Fibroblast of skin of left quadriceps (primary cell): ENCODE measurements around the gene DKKL1.
"Not testable (repeated sequence)": the region's sequence is repeated elsewhere in the genome, so short reads cannot be mapped to it uniquely, and the experiment has no call there.

Experiments used
- DNase-seq, 2 experiments: peaks; one replicate each; pipeline ENCODE4 v3.0.0-alpha.2; 2013; ENCODE audit warnings: low read depth in 2 of 2

Gene DKKL1

GRCh38 chr19:49363268-49364082 lies at the start of gene DKKL1:
Gene DKKL1, plus strand, starts transcription at chr19:49363877. Its CDS starts 122 bp downstream, at chr19:49363999.
- DNase-seq, result peak; percentile 98

- no peak for DNase-seq
Observed at GRCh38 chr19:49315111-49315510, 48.6 kb upstream of the DKKL1 start.

GRCh38 chr19:49316284-49316683 lies 47.4 kb upstream of the DKKL1 start:
- no peak for DNase-seq

GRCh38 chr19:49318296-49318695 lies 45.4 kb upstream of the DKKL1 start:
- no peak for DNase-seq

GRCh38 chr19:49324801-49325576 lies 38.7 kb upstream of the DKKL1 start, which contains the start of gene SLC6A16:
Gene SLC6A16, minus strand, starts transcription at chr19:49325191. Its CDS starts 13,844 bp downstream, at chr19:49311347.
- no peak for DNase-seq

- not testable (repeated sequence) for DNase-seq
Observed at GRCh38 chr19:49325756-49326155, 37.9 kb upstream of the DKKL1 start.

GRCh38 chr19:49326165-49326704 lies 37.4 kb upstream of the DKKL1 start:
- no peak for DNase-seq

- no peak for DNase-seq
Observed at GRCh38 chr19:49327878-49328544, 35.7 kb upstream of the DKKL1 start.

- DNase-seq, result no peak
Observed at GRCh38 chr19:49328741-49329140, 34.9 kb upstream of the DKKL1 start.

- not testable (repeated sequence) for DNase-seq
Observed at GRCh38 chr19:49331187-49331586, 32.5 kb upstream of the DKKL1 start.

- DNase-seq, result no peak
Observed at GRCh38 chr19:49331616-49332055, 32.0 kb upstream of the DKKL1 start.

- not testable (repeated sequence) for DNase-seq
Observed at GRCh38 chr19:49332691-49333417, 30.8 kb upstream of the DKKL1 start.

- DNase-seq, result no peak
Observed at GRCh38 chr19:49333418-49333805, 30.3 kb upstream of the DKKL1 start.

- DNase-seq, result no peak
Observed at GRCh38 chr19:49333811-49334288, 29.8 kb upstream of the DKKL1 start.

- no peak for DNase-seq
Observed at GRCh38 chr19:49335071-49335783, 28.4 kb upstream of the DKKL1 start, which contains the start of gene CD37. Gene CD37, plus strand, starts transcription at chr19:49335406. Its CDS starts 135 bp downstream, at chr19:49335541.

- DNase-seq, result no peak
Observed at GRCh38 chr19:49335784-49336481, 27.7 kb upstream of the DKKL1 start.

- no peak for DNase-seq
Observed at GRCh38 chr19:49336482-49337266, 27.0 kb upstream of the DKKL1 start.

GRCh38 chr19:49337267-49338022 lies 26.2 kb upstream of the DKKL1 start:
- DNase-seq, result no peak
